GM23338 (cell line): ENCODE measurements around the gene NSUN4.

Source experiments
- CREB1 ChIP-seq: fragments of 250-450 bp; sonication (Bioruptor Pico); IDR thresholded peaks from 2 replicates; pipeline ENCODE4 v1.5.0; 2020; ENCODE audit warnings: low read depth, mild to moderate bottlenecking, moderate library complexity
- CTCF ChIP-seq, 2 experiments: fragments of 200-600 bp in 1 of 2; sonication (generic) in 1 of 2; conservative IDR thresholded peaks; 2 replicates each; pipeline versions ENCODE4 v1.5.1 to v1.6.1; 2016 to 2017; ENCODE audit warnings: antibody characterized with exemption in 2 of 2, low read depth in 2 of 2, mild to moderate bottlenecking in 2 of 2, moderate library complexity in 1 of 2
- EZH2 ChIP-seq: fragments of 200-600 bp; sonication (generic); IDR thresholded peaks from one replicate; pipeline ENCODE4 v1.8.0; 2017; ENCODE audit warnings: antibody characterized with exemption, mild to moderate bottlenecking, low read depth; ENCODE audit not compliant: unreplicated experiment
- EZH2phosphoT487 ChIP-seq: fragments of 200-600 bp; sonication (generic); IDR thresholded peaks from one replicate; pipeline ENCODE4 v1.8.1; 2018; ENCODE audit warnings: antibody characterized with exemption; ENCODE audit not compliant: unreplicated experiment
- JUNB ChIP-seq: IDR thresholded peaks from one replicate; pipeline ENCODE4 v1.6.1; 2016; ENCODE audit warnings: antibody characterized with exemption; ENCODE audit not compliant: unreplicated experiment
- NANOG ChIP-seq: IDR thresholded peaks from 2 replicates; pipeline ENCODE4 v1.6.1; 2016; ENCODE audit warnings: antibody characterized with exemption, borderline replicate concordance
- POLR2AphosphoS5 ChIP-seq: IDR thresholded peaks from 2 replicates; pipeline ENCODE4 v1.6.1; 2016; ENCODE audit warnings: antibody characterized with exemption, low read depth
- STAT1 ChIP-seq: IDR thresholded peaks from one replicate; pipeline ENCODE4 v1.6.1; 2016; ENCODE audit warnings: antibody characterized with exemption; ENCODE audit not compliant: unreplicated experiment
- ZNF114 ChIP-seq: fragments of 250-450 bp; sonication (Bioruptor Pico); IDR thresholded peaks from 2 replicates; pipeline ENCODE4 v1.5.0; 2020; ENCODE audit warnings: mild to moderate bottlenecking, moderate library complexity
- TF ChIP-seq, protein P1 (sequence below): IDR thresholded peaks from one replicate; pipeline ENCODE4 v1.6.1; 2018; ENCODE audit warnings: antibody characterized with exemption; ENCODE audit not compliant: unreplicated experiment

GRCh38 chr1:46335081-46335480 lies 5.5 kb upstream of the NSUN4 start:
- TF ChIP-seq EZH2: no peak
- no peak for TF ChIP-seq POLR2AphosphoS5
- TF ChIP-seq CTCF (conservative IDR thresholded peaks at IDR 0.05; ENCODE audit: low read depth in 2 of 2): no peak
- no peak for TF ChIP-seq JUNB
- TF ChIP-seq, protein P1, sequence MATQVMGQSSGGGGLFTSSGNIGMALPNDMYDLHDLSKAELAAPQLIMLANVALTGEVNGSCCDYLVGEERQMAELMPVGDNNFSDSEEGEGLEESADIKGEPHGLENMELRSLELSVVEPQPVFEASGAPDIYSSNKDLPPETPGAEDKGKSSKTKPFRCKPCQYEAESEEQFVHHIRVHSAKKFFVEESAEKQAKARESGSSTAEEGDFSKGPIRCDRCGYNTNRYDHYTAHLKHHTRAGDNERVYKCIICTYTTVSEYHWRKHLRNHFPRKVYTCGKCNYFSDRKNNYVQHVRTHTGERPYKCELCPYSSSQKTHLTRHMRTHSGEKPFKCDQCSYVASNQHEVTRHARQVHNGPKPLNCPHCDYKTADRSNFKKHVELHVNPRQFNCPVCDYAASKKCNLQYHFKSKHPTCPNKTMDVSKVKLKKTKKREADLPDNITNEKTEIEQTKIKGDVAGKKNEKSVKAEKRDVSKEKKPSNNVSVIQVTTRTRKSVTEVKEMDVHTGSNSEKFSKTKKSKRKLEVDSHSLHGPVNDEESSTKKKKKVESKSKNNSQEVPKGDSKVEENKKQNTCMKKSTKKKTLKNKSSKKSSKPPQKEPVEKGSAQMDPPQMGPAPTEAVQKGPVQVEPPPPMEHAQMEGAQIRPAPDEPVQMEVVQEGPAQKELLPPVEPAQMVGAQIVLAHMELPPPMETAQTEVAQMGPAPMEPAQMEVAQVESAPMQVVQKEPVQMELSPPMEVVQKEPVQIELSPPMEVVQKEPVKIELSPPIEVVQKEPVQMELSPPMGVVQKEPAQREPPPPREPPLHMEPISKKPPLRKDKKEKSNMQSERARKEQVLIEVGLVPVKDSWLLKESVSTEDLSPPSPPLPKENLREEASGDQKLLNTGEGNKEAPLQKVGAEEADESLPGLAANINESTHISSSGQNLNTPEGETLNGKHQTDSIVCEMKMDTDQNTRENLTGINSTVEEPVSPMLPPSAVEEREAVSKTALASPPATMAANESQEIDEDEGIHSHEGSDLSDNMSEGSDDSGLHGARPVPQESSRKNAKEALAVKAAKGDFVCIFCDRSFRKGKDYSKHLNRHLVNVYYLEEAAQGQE: no peak
- no peak for TF ChIP-seq EZH2phosphoT487
- no peak for TF ChIP-seq ZNF114 (CRISPR knock-in tag)
- TF ChIP-seq CREB1 (CRISPR knock-in tag): no peak
- TF ChIP-seq NANOG: no peak
- no peak for TF ChIP-seq STAT1
